ENCODE data around the gene SLC1A2.

SLC1A2 gene

GRCh38 chr11:35412285-35412684 lies 7.1 kb downstream of the SLC1A2 start:
- peak; percentile 18 for DNase-seq

GRCh38 chr11:35407041-35407440 lies 12.3 kb downstream of the SLC1A2 start:
- no peak for DNase-seq

GRCh38 chr11:35404388-35404775 lies 15.0 kb downstream of the SLC1A2 start:
- no peak for DNase-seq

- DNase-seq = no peak
Measured at GRCh38 chr11:35403765-35404387, 15.5 kb downstream of the SLC1A2 start.

GRCh38 chr11:35402751-35403660 lies 16.4 kb downstream of the SLC1A2 start:
- no peak for DNase-seq

- DNase-seq = no peak
Measured at GRCh38 chr11:35398881-35399280, 20.5 kb downstream of the SLC1A2 start.

- no peak for DNase-seq
Measured at GRCh38 chr11:35394941-35395340, 24.4 kb downstream of the SLC1A2 start.

- DNase-seq = no peak
Measured at GRCh38 chr11:35393098-35393497, 26.3 kb downstream of the SLC1A2 start.

- DNase-seq = peak; percentile 67
Measured at GRCh38 chr11:35391922-35392688, 27.3 kb downstream of the SLC1A2 start.

- peak; percentile 24 for DNase-seq
Measured at GRCh38 chr11:35390737-35391682, 28.3 kb downstream of the SLC1A2 start.

- no peak for DNase-seq
Measured at GRCh38 chr11:35389897-35390465, 29.4 kb downstream of the SLC1A2 start.

GRCh38 chr11:35389112-35389511 lies 30.2 kb downstream of the SLC1A2 start:
- DNase-seq = no peak

GRCh38 chr11:35388061-35388460 lies 31.3 kb downstream of the SLC1A2 start:
- no peak for DNase-seq

GRCh38 chr11:35387111-35387982 lies 32.0 kb downstream of the SLC1A2 start:
- DNase-seq = no peak

GRCh38 chr11:35383953-35384352 lies 35.4 kb downstream of the SLC1A2 start:
- DNase-seq = no peak

GRCh38 chr11:35381709-35382322 lies 37.5 kb downstream of the SLC1A2 start:
- DNase-seq = no peak

GRCh38 chr11:35380603-35381002 lies 38.8 kb downstream of the SLC1A2 start:
- DNase-seq = no peak

- DNase-seq = no peak
Measured at GRCh38 chr11:35377262-35377661, 42.1 kb downstream of the SLC1A2 start.

- no peak for DNase-seq
Measured at GRCh38 chr11:35376613-35377012, 42.7 kb downstream of the SLC1A2 start.

- DNase-seq = no peak
Measured at GRCh38 chr11:35376118-35376510, 43.2 kb downstream of the SLC1A2 start.

Measured in NCI-H1105 treated with DMSO at 0.1 percent for 48 hours (cell line).